ENCODE measurements around the gene ODAD4. TPM values are rescaled to one million over a fixed set of nuclear protein-coding genes. Genes with fewer than 3 reads are reported as not detected.

Gene ODAD4
- polyA plus RNA-seq, 1 of the 3 experiments (the other 2 are of a cell fraction) = 1.1 TPM

DNA sequence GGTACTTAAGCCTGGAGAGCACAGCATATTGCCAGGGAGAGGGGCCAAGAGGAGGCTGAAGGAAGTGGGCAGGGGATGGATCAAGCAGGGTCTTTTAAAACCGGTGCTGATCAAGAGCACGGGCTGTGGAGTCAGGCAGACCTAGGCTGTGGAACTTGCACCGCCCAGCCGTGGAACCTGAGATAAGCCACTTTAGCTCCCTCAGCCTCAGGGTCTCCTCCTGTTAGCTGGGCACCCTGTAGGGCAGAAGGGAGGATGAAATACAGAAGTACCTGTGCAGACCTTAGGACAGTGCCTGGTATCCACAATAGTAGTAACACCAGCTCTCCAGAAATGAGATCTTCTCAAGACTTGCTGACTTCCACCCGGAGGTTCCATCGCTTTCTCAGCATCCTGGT is 9.3 kb downstream of the ODAD4 start:
- CTCF ChIA-PET = interaction anchor here (0.8 to 2.0 kb wide), 5 partner anchors 20 to 153 kb away, joined by 3 to 8 read pairs (median 4); partner anchors contain the start of genes CNP and JUP
- no peak overlapping the region for H3K4me3 ChIP-seq (ENCODE audit: low read depth in 2 of 2, low read length in 1 of 2)
- H3K27ac ChIP-seq (ENCODE audit: low read depth in 2 of 2, low read length in 1 of 2) = peak overlapping the region in 1 of 2 experiments; percentile 7; a peak in 1 of 4 replicates
- H3K27me3 ChIP-seq (ENCODE audit: insufficient read depth) = no peaks in the 10 kb centered on the region
- peaks cover 7 to 18% of the 10 kb centered on the region in 2 experiments for H3K36me3 ChIP-seq (replicated peaks in 1 of 2; ENCODE audit: control insufficient read depth in 1 of 2, insufficient read depth in 2 of 2, low read length in 1 of 2)
- TF ChIP-seq FOXJ3 (CRISPR knock-in tag; IDR thresholded peaks at IDR 0.05) (no peak), NRF1 (IDR thresholded peaks at IDR 0.05; ENCODE audit: low read depth, low read length) (no peak), RAD21 (IDR thresholded peaks at IDR 0.05; ENCODE audit: low read length) (no peak), ELF1 (IDR thresholded peaks at IDR 0.05) (no peak), YY1 (IDR thresholded peaks at IDR 0.05; ENCODE audit: low read depth) (no peak), FOXM1 (IDR thresholded peaks at IDR 0.05; ENCODE audit: low read depth) (no peak), SIN3A (IDR thresholded peaks at IDR 0.05; ENCODE audit: borderline replicate concordance, low read depth, low read length) (no peak), GABPA (IDR thresholded peaks at IDR 0.05; ENCODE audit: low read depth) (no peak), USF1 (IDR thresholded peaks at IDR 0.05; ENCODE audit: borderline replicate concordance, low read depth) (no peak), RFX5 (IDR thresholded peaks at IDR 0.05; ENCODE audit: low read length) (no peak), POLR2AphosphoS5 (IDR thresholded peaks at IDR 0.05; ENCODE audit: low read depth, low read length) (no peak), TAF1 (IDR thresholded peaks at IDR 0.05; ENCODE audit: borderline replicate concordance, low read depth, low read length) (no peak), ZBTB33 (IDR thresholded peaks at IDR 0.05; ENCODE audit: borderline replicate concordance, low read depth) (no peak), CTCF (IDR thresholded peaks at IDR 0.05) (no peak), TEAD4 (IDR thresholded peaks at IDR 0.05; ENCODE audit: borderline replicate concordance, insufficient read depth) (no peak)
- TF ChIP-seq, protein P1, sequence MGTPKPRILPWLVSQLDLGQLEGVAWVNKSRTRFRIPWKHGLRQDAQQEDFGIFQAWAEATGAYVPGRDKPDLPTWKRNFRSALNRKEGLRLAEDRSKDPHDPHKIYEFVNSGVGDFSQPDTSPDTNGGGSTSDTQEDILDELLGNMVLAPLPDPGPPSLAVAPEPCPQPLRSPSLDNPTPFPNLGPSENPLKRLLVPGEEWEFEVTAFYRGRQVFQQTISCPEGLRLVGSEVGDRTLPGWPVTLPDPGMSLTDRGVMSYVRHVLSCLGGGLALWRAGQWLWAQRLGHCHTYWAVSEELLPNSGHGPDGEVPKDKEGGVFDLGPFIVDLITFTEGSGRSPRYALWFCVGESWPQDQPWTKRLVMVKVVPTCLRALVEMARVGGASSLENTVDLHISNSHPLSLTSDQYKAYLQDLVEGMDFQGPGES (IDR thresholded peaks at IDR 0.05; ENCODE audit: low read depth, low read length) = no peak
- TF ChIP-seq, protein P2, sequence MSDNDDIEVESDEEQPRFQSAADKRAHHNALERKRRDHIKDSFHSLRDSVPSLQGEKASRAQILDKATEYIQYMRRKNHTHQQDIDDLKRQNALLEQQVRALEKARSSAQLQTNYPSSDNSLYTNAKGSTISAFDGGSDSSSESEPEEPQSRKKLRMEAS (IDR thresholded peaks at IDR 0.05; ENCODE audit: low read depth) = no peak
- 82% methylated on average over 6 of the region's 6 CpGs for WGBS (ENCODE audit: low lambda C conversion rate)
- H2AFZ ChIP-seq (ENCODE audit: low read depth) = no peak overlapping the region
- DNase-seq = no peak
- H3K9ac ChIP-seq = no peak overlapping the region
- POLR2A ChIA-PET = interaction anchor here (0.9 to 1.5 kb wide), 3 partner anchors 9 to 22 kb away, joined by 3 to 5 read pairs (median 4); partner anchors contain the start of gene ODAD4
- H3K9me3 ChIP-seq = no peaks in the 10 kb centered on the region
- no peaks in the 10 kb centered on the region for H4K20me1 ChIP-seq (ENCODE audit: insufficient read depth)
- no peaks in the 10 kb centered on the region for H3K9me2 ChIP-seq
- H3F3A ChIP-seq (replicated peaks; ENCODE audit: insufficient read depth) = no peaks in the 10 kb centered on the region
- peaks cover 0 to 27% of the 10 kb centered on the region in 2 experiments; a peak in 1 of 4 replicates for H3K4me1 ChIP-seq (ENCODE audit: control insufficient read depth in 1 of 2, insufficient read depth in 2 of 2, low read depth in 1 of 2, low read length in 1 of 2)
- no peak overlapping the region for H3K4me2 ChIP-seq
- H3K79me2 ChIP-seq (ENCODE audit: insufficient read depth) = no peaks in the 10 kb centered on the region
